ENCODE data around the gene TEX22.

Gene TEX22

GRCh38 chr14:105442125-105442524 is 43.8 kb downstream of the TEX22 start:
- DNase-seq = no peak

- DNase-seq = no peak
These were observed 44.5 kb downstream of the TEX22 start for GRCh38 chr14:105442834-105443233.

- no peak for DNase-seq
These were observed 46.5 kb downstream of the TEX22 start for GRCh38 chr14:105444859-105445258.

DNA sequence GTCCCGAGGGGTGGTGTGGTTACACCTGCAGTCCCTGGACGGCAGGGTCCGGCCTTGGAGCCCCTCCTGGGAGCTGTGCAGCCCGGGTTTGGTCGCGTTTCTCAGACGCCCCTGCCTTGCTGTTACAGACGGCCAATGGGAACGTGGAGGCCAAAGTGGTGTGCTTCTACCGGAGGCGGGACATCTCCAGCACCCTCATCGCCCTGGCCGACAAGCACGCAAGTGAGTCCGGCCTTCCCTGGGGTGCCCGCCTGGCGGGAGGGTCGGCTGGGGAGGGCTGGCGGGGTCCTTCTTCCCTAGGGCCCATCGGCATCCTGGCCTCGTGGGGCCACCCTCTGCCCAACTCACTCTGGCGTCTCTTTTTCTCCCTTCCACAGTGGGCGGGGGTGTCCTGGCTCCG is 47.0 kb downstream of the TEX22 start:
- DNase-seq = no peak

DNA sequence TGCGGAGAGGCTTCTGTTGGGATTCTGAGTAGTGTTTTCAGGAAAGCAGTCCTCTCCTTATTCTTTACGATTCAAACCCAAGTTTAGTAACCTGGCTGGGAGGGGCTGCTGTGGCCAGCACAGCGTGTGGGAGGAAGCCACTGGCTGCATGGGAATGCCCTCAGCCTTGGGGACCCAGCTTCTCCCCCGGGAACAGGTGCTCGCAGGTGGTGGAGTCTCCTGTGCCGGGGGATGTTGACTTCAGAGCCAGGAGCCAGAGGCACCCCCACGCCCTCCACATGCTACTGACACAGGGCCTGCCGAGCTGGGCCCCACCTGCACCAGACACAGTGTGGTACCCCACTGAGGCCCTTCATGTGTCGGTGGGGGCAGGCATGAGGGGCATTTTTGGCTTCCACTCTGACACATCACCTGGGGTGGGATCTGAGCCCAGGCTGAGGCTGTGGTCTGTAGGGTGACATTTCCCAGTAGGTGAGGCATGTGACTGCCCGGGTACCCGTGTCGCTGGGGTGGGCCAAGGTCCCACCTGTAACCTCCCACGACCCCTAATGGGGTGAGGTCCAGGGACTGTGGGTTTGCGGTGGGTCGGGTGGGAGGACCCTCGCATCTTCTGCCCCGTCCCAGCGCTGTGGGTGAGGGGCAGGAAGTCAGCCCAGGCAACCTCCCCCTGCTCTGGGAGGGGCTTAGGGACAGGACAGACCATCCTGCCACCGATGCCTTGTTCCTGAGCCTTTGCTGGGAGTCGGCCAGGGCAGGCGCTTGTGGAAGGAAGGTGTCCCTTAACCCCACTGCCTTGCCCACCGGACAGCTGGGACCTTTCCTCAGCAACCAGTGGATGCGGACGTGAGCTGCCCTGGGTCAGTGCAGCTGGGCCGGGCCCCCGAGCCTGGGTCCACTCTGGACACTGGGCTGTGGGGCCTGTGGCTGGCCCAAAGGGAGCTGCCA is 47.8 kb downstream of the TEX22 start:
- no peak for DNase-seq

- no peak for DNase-seq
These were observed 48.6 kb downstream of the TEX22 start for GRCh38 chr14:105446971-105447370.

GRCh38 chr14:105447651-105448640 is 49.6 kb downstream of the TEX22 start:
- no peak for DNase-seq

GRCh38 chr14:105448706-105449111 is 50.4 kb downstream of the TEX22 start:
- DNase-seq = peak; percentile 64

DNA sequence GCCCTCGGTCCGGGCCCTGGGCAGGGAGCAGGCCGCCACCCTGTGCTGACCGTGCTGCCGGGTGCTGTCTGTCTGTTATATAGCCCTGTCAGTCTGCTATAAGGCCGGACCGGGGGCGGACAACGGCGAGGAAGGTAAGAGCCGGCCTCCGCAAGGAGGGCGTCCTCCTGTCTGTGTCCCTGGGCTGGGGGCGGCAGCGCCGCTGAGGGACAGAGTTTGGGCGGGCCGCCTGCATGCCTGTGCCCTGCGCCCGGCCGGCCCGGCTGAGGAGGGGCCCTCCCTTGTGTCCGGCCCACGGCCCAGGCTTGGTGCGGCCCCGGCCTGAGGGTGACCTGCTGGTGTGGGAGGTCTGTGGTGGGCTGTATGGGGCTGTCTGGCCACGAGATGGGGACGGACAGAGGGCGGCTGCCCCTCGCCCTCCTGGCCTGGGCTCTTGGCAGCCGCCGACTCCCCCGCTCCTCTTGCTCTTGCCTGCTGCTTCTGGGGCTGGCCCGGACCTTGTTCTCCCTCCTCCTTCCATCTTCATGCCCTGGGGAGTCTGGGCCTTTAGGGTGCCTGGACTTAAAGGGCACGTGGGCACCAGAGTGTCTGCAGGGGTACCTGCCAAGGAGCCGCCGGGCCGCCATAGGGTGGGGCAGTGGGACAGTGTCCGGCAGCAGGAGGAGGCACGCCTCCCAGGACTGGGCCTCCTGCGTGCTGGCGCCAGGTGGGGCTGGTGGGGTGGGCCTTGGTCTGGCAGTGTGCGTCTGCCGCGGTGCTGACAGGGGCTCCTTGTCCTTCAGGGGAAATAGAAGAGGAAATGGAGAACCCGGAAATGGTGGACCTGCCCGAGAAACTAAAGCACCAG is 51.2 kb downstream of the TEX22 start:
- DNase-seq = no peak

DNA sequence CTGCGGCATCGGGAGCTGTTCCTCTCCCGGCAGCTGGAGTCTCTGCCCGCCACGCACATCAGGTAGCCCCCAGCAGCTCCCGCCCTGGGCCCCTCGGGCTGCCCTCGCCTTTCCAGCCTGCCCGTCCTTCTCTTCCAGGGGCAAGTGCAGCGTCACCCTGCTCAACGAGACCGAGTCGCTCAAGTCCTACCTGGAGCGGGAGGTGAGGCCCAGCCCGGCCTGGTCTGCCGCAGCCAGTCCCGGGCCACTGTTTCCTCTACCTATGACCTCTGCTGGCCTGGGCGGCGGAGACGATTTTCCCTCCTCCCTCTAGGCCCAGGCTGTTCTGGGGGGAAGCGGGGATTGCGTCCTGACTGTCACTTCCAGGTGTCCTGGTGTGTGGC is 51.8 kb downstream of the TEX22 start:
- no peak for DNase-seq

- DNase-seq = no peak
These were observed 52.8 kb downstream of the TEX22 start for GRCh38 chr14:105450864-105451720.

GRCh38 chr14:105452963-105453362 is 54.6 kb downstream of the TEX22 start:
- no peak for DNase-seq

DNA sequence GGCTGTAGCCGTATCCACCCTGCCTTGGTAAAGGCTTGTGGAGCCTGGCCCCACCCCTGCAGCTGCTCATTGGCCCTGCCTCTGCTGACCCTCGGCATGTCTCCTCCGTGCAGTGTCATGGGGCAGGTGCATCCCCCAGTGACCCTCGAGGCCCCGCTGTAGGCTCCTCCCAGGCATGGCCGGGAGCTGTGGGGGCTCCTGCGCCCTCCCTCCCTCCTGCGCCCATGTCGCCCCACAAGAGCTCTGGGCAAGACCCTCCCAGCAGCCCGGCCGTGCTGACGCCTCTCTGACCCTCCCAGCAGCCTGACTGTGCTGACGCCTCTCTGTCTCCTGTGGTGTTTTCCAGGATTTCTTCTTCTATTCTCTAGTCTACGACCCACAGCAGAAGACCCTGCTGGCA is 55.5 kb downstream of the TEX22 start:
- DNase-seq = no peak

DNA sequence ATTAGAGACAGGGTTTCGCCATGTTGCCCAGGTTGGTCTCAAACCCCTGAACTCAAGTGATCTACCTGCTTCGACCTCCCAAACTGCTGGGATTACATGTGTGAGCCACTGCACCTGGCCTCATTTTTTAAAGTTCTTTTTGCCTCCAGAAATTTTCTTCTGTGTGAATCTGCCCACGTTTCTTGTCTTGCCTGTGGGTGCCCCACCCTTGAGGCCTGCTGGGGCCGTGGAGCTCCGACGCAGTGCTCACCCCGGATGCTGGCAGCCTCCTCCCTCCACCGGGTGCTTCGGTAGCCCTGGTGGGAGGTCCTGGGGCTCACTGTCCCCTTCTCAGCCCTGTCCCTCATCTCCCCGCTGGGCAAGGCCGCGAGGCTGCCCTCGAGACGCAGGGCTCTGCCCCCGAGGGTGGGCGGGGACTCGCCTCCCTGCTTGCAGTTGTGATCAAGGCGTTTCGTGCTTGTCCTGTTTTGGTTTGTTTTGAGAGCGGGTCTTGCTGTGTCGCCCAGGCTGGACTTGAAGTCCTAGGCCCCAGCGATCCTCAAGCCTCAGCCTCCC is 56.8 kb downstream of the TEX22 start:
- DNase-seq = no peak

GRCh38 chr14:105455766-105456660 is 57.7 kb downstream of the TEX22 start:
- no peak for DNase-seq

GRCh38 chr14:105456736-105457617 is 58.6 kb downstream of the TEX22 start:
- DNase-seq = no peak

DNA sequence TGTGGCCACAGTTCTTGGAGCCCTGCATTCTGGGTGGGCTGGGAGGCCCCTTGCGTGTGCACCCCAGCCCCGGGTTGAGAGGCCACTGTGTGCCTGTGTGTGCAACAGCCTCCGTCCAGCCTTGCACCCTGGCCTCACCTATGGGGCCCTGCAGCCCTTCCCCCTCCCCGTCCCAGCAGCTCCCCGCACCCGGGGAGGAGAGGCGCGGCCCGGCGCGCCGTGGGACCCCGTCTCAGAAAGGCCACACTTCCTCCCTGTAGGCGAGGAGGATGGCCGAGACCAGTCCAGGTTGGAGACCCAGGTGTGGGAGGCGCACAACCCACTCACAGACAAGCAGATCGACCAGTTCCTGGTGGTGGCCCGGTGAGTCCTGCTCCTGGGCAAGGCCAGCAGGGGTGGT is 59.7 kb downstream of the TEX22 start:
- no peak for DNase-seq

- no peak for DNase-seq
These were observed 60.2 kb downstream of the TEX22 start for GRCh38 chr14:105458571-105458970.

DNA sequence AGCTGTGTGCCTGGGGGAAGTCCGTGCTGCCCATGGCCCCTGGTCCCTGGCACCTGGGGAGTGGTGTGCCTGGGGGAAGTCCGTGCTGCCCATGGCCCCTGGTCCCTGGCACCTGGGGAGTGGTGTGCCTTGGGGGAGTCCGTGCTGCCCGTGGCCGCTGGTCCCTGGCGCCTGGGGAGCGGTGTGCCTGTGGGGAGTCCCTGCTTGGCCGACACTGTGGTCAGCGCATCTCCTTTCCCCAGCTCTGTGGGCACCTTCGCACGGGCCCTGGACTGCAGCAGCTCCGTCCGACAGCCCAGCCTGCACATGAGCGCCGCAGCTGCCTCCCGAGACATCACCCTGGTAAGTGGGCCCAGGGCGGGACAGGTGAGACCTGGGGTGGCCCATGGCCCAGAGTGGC is 61.8 kb downstream of the TEX22 start:
- DNase-seq = no peak
